Activated CD4-positive, alpha-beta memory T cell treated with anti-CD3 and anti-CD28 coated beads, Interleukin-2, amount 10 ng/mL, durations not matched to agents 7 days and 5 days (primary cell): ENCODE measurements around the gene NOP14. TPM values are rescaled to one million over a fixed set of nuclear protein-coding genes. Genes with fewer than 3 reads are reported as not detected.
A peak's percentile ranks its signal among the peaks of the same experiment; 100 is the strongest.

Experiments used
- CTCF ChIA-PET: fragments of 350-600 bp; sonication (Branson Sonifier 250); formaldehyde crosslinking; loops from one replicate; lab custom pipeline; 2021; ENCODE audit warnings: antibody characterized with exemption, inconsistent platforms; lab: Charles Lee
- POLR2A ChIA-PET: fragments of 350-600 bp; sonication (Branson Sonifier 250); formaldehyde crosslinking; loops from one replicate; lab custom pipeline; 2021; ENCODE audit warnings: antibody characterized with exemption; lab: Charles Lee
- DNase-seq: peaks from one replicate; pipeline ENCODE4 v3.0.0-alpha.2; 2020
- H3K27ac Mint-ChIP-seq: one replicate; pipeline ENCODE4 v1.8.0; 2021; ENCODE audit warnings: mild to moderate bottlenecking, mixed read lengths
- H3K27me3 Mint-ChIP-seq: one replicate; pipeline ENCODE4 v1.8.0; 2021; ENCODE audit warnings: mixed read lengths
- H3K36me3 Mint-ChIP-seq: one replicate; pipeline ENCODE4 v1.8.0; 2021; ENCODE audit warnings: low read depth, mixed read lengths
- H3K4me1 Mint-ChIP-seq: one replicate; pipeline ENCODE4 v1.8.0; 2021; ENCODE audit warnings: mixed read lengths
- H3K4me3 Mint-ChIP-seq: one replicate; pipeline ENCODE4 v1.8.0; 2021; ENCODE audit warnings: mild to moderate bottlenecking, mixed read lengths
- H3K9me3 Mint-ChIP-seq: one replicate; pipeline ENCODE4 v1.8.0; 2021; ENCODE audit warnings: mixed read lengths
- total RNA-seq, 2 experiments: library from RNA; stranded (reverse); gene quantifications; one replicate each; pipeline ENCODE4 v1.2.3, GENCODE V29; 2021

NOP14 gene
- total RNA-seq, 2 experiments from 2014 or later: 34.1 to 38.7 TPM

DNA sequence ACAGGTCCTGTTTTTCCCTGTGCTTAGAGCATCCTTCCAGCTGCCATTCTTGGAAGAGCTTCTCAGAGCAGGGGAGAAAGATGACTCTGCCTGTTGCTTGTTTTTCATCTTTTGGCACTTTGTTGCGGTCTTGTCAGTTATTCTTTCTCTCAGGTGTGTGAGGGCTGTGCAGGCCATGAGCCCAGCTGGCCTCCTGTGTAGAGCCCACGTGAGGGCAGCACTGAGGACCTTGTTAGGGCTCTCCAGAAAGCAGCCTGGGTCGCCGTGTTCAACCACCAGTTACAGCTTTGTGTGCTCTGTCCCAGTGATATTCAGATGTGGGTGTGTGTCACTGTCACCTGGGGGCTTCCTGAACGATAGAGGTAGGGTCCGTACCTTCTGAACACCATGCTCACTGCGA is 52.8 kb downstream of the NOP14 start:
- POLR2A ChIA-PET: interaction anchor here (1.7 kb wide), 1 partner anchor 26 kb away, joined by 6 read pairs; no protein-coding TSS in a partner anchor
- Mint-ChIP-seq H3K27me3 (no peaks in the 10 kb centered on the region), H3K4me3 (no peak overlapping the region), H3K4me1 (peaks cover 25% of the 10 kb centered on the region), H3K9me3 (no peaks in the 10 kb centered on the region), H3K27ac (no peak overlapping the region), H3K36me3 (peaks cover 68% of the 10 kb centered on the region)
- DNase-seq: no peak
- CTCF ChIA-PET: no interaction called here

DNA sequence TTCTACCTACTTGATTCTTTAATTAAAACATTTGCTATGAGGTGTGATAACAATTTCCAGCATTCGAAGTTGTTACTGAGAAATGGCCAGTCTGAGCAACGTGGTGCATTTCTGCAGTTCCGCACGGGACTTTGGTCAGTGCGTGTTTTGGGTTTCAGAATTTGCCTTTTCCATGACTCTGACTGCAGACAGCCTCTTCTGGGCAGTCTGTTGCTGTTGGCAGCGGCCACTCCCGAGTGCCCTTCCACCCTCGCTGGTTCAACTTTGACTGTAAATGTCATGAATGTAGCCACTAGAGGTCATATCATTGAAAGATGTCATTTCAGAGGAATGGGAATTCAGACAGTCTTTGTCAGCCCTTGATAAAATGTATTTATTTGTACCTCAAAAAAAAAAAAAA is 53.6 kb downstream of the NOP14 start:
- ChIA-PET CTCF (no interaction called here), POLR2A (no interaction called here)
- no peak overlapping the region for H3K27ac Mint-ChIP-seq
- H3K4me3 Mint-ChIP-seq: no peak overlapping the region
- no peak for DNase-seq
- H3K9me3 Mint-ChIP-seq: no peaks in the 10 kb centered on the region
- H3K27me3 Mint-ChIP-seq: no peaks in the 10 kb centered on the region
- peaks cover 70% of the 10 kb centered on the region for H3K36me3 Mint-ChIP-seq
- peaks cover 24% of the 10 kb centered on the region for H3K4me1 Mint-ChIP-seq

DNA sequence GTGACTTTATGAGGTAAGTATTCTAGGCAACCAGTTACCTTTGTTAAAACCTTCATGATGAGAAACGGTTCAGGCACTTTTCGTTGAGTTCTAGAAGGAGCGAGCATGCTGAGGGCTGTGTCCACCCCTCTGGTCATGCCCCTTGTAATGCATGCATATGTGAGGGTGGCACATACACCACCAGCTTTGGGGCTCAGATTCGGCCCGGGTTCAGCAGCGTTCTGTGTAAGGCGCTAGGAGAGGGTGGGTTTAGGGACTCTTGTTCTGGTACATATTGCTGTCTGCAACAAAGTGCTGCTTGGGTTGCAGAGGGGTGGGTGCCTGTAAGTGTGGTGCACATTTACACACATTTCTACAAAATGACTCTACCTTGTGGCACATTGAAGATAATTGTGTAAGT is 54.5 kb downstream of the NOP14 start:
- no peaks in the 10 kb centered on the region for H3K27me3 Mint-ChIP-seq
- no peak overlapping the region for H3K27ac Mint-ChIP-seq
- H3K4me1 Mint-ChIP-seq: peaks cover 21% of the 10 kb centered on the region
- no peak for DNase-seq
- ChIA-PET POLR2A (no interaction called here), CTCF (no interaction called here)
- H3K9me3 Mint-ChIP-seq: no peaks in the 10 kb centered on the region
- H3K36me3 Mint-ChIP-seq: peaks cover 72% of the 10 kb centered on the region
- no peak overlapping the region for H3K4me3 Mint-ChIP-seq

DNA sequence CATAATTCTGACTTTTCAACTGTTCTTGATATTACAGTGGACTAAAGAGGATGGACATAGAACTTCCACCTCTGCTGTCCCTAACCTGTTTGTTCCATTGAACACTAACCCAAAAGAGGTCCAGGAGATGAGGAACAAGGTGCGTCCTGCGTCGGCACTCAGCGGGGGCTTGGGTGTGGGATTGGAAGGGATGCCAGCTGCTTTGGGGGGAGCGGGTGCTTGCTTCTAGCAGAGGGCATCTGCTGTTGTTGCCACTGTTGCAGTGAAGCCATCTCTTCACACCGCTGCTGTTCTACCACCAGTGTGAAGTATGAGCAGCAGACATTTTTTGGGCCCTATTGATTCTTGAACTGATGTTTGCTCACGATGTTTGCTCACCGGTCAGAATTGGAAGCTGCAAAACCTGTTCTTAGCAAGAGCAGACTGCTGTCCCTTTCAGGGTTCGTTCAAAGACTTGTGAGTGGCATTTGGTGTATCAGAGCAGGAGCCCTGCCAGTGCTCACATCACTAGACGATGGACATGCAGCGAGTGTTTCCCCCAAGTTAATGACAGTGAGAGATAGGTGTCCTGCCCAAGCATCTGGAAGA is 55.4 kb downstream of the NOP14 start:
- POLR2A ChIA-PET: no interaction called here
- Mint-ChIP-seq H3K27me3 (no peaks in the 10 kb centered on the region), H3K4me1 (peaks cover 21% of the 10 kb centered on the region), H3K36me3 (peaks cover 74% of the 10 kb centered on the region), H3K4me3 (no peak overlapping the region), H3K27ac (no peak overlapping the region), H3K9me3 (no peaks in the 10 kb centered on the region)
- CTCF ChIA-PET: no interaction called here
- no peak for DNase-seq

DNA sequence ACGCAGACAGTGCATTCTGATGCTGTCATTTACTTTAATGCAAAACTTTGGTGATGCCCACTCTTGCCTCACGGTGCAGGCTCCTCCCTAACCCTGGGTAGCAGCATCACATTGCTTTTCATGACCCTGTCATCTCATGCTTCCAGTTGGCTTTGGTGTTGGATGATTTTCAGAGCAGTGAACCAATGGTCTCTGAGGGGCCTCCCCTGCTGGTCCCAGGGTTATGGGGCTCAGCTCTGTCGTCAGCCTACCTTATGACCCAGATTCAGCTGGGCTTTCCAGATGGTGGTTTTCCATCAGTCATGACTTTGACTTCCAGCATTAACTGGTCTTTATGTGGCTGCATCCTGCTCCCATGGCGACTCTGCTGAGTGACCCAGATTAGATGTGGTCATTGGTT is 56.0 kb downstream of the NOP14 start:
- Mint-ChIP-seq H3K4me1 (peaks cover 21% of the 10 kb centered on the region), H3K4me3 (no peak overlapping the region), H3K27me3 (no peaks in the 10 kb centered on the region), H3K36me3 (peaks cover 76% of the 10 kb centered on the region), H3K9me3 (no peaks in the 10 kb centered on the region), H3K27ac (no peak overlapping the region)
- ChIA-PET POLR2A (no interaction called here), CTCF (no interaction called here)
- DNase-seq: no peak

GRCh38 chr4:2906218-2906617 is 57.0 kb downstream of the NOP14 start:
- H3K27me3 Mint-ChIP-seq: no peaks in the 10 kb centered on the region
- peak overlapping the region; percentile 48 for H3K27ac Mint-ChIP-seq
- POLR2A ChIA-PET: no interaction called here
- H3K36me3 Mint-ChIP-seq: peaks cover 78% of the 10 kb centered on the region
- H3K4me1 Mint-ChIP-seq: peaks cover 21% of the 10 kb centered on the region
- no peaks in the 10 kb centered on the region for H3K9me3 Mint-ChIP-seq
- CTCF ChIA-PET: no interaction called here
- DNase-seq: no peak
- H3K4me3 Mint-ChIP-seq: no peak overlapping the region

GRCh38 chr4:2905544-2905943 is 57.7 kb downstream of the NOP14 start:
- ChIA-PET POLR2A (no interaction called here), CTCF (interaction anchor here (1.0 kb wide), 1 partner anchor 48 kb away, joined by 3 read pairs; no protein-coding TSS in a partner anchor)
- no peak for DNase-seq
- Mint-ChIP-seq H3K4me3 (no peak overlapping the region), H3K4me1 (peaks cover 21% of the 10 kb centered on the region), H3K27me3 (no peaks in the 10 kb centered on the region), H3K36me3 (peaks cover 79% of the 10 kb centered on the region), H3K27ac (peak overlapping the region; percentile 33), H3K9me3 (no peaks in the 10 kb centered on the region)

DNA sequence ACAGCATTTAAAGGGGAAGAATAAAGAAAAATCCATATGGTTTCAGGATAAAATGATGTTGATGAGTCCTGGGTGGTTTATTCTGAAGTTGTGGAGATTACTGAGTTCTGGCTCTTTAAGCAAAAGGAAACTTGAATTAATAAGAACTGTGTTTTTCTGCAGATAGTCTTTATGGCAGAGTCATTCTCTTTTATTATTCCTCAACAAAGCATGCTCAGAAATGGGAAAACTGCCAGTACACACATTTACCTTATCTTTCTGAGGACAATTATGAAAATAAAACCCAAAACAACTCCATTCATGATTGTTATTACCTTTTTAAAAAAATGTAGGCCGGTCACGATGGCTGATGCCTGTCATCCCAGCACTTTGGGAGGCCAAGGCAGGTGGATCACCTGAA is 61.1 kb downstream of the NOP14 start:
- ChIA-PET POLR2A (no interaction called here), CTCF (no interaction called here)
- peaks cover 75% of the 10 kb centered on the region for H3K36me3 Mint-ChIP-seq
- DNase-seq: no peak
- peak overlapping the region; percentile 33 for H3K27ac Mint-ChIP-seq
- no peaks in the 10 kb centered on the region for H3K9me3 Mint-ChIP-seq
- H3K27me3 Mint-ChIP-seq: no peaks in the 10 kb centered on the region
- no peak overlapping the region for H3K4me3 Mint-ChIP-seq
- peaks cover 17% of the 10 kb centered on the region for H3K4me1 Mint-ChIP-seq

- Mint-ChIP-seq H3K27ac (no peak overlapping the region), H3K4me3 (no peak overlapping the region), H3K9me3 (no peaks in the 10 kb centered on the region), H3K27me3 (no peaks in the 10 kb centered on the region), H3K36me3 (peaks cover 76% of the 10 kb centered on the region), H3K4me1 (peaks cover 8% of the 10 kb centered on the region)
- POLR2A ChIA-PET: no interaction called here
- DNase-seq: no peak
- CTCF ChIA-PET: no interaction called here
Observed at GRCh38 chr4:2901186-2901585, 62.0 kb downstream of the NOP14 start.

- Mint-ChIP-seq H3K4me1 (peaks cover 5% of the 10 kb centered on the region), H3K27ac (no peak overlapping the region), H3K9me3 (no peaks in the 10 kb centered on the region), H3K4me3 (no peak overlapping the region), H3K36me3 (peaks cover 75% of the 10 kb centered on the region), H3K27me3 (no peaks in the 10 kb centered on the region)
- CTCF ChIA-PET: no interaction called here
- no peak for DNase-seq
- POLR2A ChIA-PET: no interaction called here
Observed at GRCh38 chr4:2900741-2901140, 62.5 kb downstream of the NOP14 start.

DNA sequence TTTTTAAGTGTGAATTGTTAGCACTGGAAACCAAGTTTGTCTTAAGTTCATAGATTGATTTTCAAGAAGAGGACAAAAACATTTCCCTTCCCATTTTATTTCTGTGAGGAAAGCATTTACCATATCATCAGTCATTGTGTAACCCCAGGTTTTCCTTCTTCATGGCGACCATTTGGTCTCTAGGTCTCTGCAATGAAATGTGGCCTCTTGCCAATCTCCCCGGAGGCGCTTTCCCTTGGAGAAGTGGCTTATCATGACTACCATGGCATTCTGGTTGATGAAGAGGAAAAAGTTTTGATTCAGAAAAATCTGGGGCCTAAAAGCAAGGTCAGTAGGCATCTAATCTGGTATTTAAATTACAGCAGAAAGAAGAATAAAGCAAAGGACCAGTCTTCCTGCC is 65.2 kb downstream of the NOP14 start:
- DNase-seq: no peak
- H3K27me3 Mint-ChIP-seq: no peaks in the 10 kb centered on the region
- peaks cover 71% of the 10 kb centered on the region for H3K36me3 Mint-ChIP-seq
- ChIA-PET CTCF (no interaction called here), POLR2A (no interaction called here)
- H3K4me1 Mint-ChIP-seq: no peaks in the 10 kb centered on the region
- no peaks in the 10 kb centered on the region for H3K9me3 Mint-ChIP-seq
- no peak overlapping the region for H3K4me3 Mint-ChIP-seq
- no peak overlapping the region for H3K27ac Mint-ChIP-seq

DNA sequence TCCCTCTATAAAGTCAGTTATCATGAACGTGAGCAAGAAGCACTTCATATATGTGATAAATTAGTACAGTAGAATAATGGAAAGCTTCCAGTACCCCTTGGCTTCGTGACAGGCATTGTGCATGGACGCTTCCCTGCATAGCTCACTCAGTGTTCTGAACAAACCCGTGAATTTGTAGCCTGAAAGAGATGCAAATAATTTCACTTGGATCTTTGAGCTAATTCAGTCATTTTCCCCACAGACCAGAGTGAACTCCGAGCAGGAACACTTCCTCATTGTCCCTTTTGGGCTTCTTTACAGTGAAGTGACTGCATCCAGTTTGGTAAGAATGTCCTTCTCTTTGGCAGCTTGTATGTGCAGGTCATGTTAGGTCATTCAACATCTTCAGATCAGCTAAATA is 69.4 kb downstream of the NOP14 start:
- POLR2A ChIA-PET: interaction anchor here (0.7 kb wide), 1 partner anchor 109 kb away, joined by 3 read pairs; no protein-coding TSS in a partner anchor
- H3K4me3 Mint-ChIP-seq: no peak overlapping the region
- DNase-seq: no peak
- peaks cover 45% of the 10 kb centered on the region for H3K36me3 Mint-ChIP-seq
- H3K4me1 Mint-ChIP-seq: no peaks in the 10 kb centered on the region
- no peak overlapping the region for H3K27ac Mint-ChIP-seq
- no peaks in the 10 kb centered on the region for H3K27me3 Mint-ChIP-seq
- no peaks in the 10 kb centered on the region for H3K9me3 Mint-ChIP-seq
- CTCF ChIA-PET: no interaction called here

- Mint-ChIP-seq H3K27ac (no peak overlapping the region), H3K27me3 (no peaks in the 10 kb centered on the region), H3K9me3 (no peaks in the 10 kb centered on the region), H3K4me3 (no peak overlapping the region), H3K36me3 (peaks cover 43% of the 10 kb centered on the region), H3K4me1 (no peaks in the 10 kb centered on the region)
- CTCF ChIA-PET: interaction anchor here (1.5 to 1.8 kb wide), 2 partner anchors 64 to 128 kb away, joined by 3 to 4 read pairs; no protein-coding TSS in a partner anchor
- no peak for DNase-seq
- POLR2A ChIA-PET: interaction anchor here (1.5 kb wide), 1 partner anchor 44 kb away, joined by 5 read pairs; no protein-coding TSS in a partner anchor
Observed at GRCh38 chr4:2891294-2891693, 71.9 kb downstream of the NOP14 start.

GRCh38 chr4:2888886-2889285 is 74.3 kb downstream of the NOP14 start:
- Mint-ChIP-seq H3K9me3 (no peaks in the 10 kb centered on the region), H3K27me3 (no peaks in the 10 kb centered on the region), H3K36me3 (peaks cover 43% of the 10 kb centered on the region), H3K27ac (no peak overlapping the region), H3K4me3 (no peak overlapping the region), H3K4me1 (peaks cover 5% of the 10 kb centered on the region)
- POLR2A ChIA-PET: no interaction called here
- CTCF ChIA-PET: no interaction called here
- DNase-seq: no peak
